ENCODE results near the gene PARD3B. TPM values are rescaled to one million over a fixed set of nuclear protein-coding genes. Genes with fewer than 3 reads are reported as not detected.

PARD3B gene
- polyA plus RNA-seq, 3 donors = not detected

DNA sequence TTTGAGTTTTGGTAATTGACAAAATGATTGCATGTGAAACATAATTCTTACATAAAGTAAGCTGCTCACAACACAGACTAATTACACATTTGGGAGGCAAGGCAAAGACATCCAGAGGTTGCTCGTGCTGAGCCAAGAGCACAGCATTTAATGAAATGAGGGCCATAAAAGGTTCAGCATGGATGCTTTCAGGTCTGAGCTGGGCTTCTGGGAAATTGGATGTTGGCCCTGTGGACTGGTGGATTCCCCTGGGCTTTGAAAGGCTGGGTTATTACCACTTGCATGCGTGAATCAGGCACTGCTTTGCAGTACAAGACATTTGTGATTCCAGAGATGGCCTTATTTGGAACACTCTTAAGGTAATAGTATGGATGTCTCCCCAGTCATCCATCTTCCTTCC lies 603.5 kb downstream of the PARD3B start:
- H3K27ac Mint-ChIP-seq = no peak overlapping the region
- WGBS (ENCODE audit: insufficient coverage) = 91% methylated on average over 1 of the region's 2 CpGs
- no peak for DNase-seq

DNA sequence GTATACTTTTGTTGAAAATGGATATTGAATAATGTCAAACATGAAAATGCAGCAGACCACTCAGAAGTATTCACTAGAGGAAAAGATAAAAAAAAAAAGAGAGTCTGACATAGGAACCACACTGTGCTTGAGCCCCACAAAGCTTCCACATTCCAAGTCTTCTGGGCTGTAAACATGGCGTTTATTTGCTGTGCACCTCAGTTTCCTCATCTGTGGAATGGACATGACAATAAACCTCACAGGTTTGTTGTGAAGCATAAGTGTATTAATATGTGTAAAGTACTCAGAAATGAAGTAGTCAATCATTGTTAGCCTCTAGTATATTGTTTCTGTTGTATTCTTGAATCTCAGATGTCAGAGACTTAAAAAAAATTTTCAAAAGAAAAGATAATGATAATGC lies 611.2 kb downstream of the PARD3B start:
- Histone ChIP-seq H3K27me3 (ENCODE audit: control insufficient read depth in 2 of 2, insufficient read depth in 2 of 2, low read length in 2 of 2) (no peaks in the 10 kb centered on the region), H3K4me2 (replicated peaks; ENCODE audit: extremely low read depth, low read length, poor library complexity, severe bottlenecking) (no peak overlapping the region), H3K79me2 (ENCODE audit: insufficient read depth, low read length) (no peaks in the 10 kb centered on the region), H3K4me1 (ENCODE audit: control insufficient read depth in 1 of 2, insufficient read depth in 2 of 2, low read length in 2 of 2) (no peaks in the 10 kb centered on the region), H4K20me1 (ENCODE audit: insufficient read depth, low read length) (no peaks in the 10 kb centered on the region), H3K9me3 (replicated peaks in 1 of 2; ENCODE audit: control insufficient read depth in 1 of 2, insufficient read depth in 1 of 2, low read length in 2 of 2) (no peaks in the 10 kb centered on the region), H3K9ac (ENCODE audit: insufficient read depth, low read length, poor library complexity, severe bottlenecking) (no peak overlapping the region), H3K27ac (ENCODE audit: low read depth in 1 of 2, low read length in 2 of 2) (no peak overlapping the region), H3K4me3 (replicated peaks in 1 of 3; ENCODE audit: low read depth in 2 of 3, low read length in 3 of 3) (no peak overlapping the region), H2AFZ (ENCODE audit: insufficient read depth, low read depth, low read length, poor library complexity, severe bottlenecking) (no peak overlapping the region), H3K36me3 (replicated peaks in 1 of 2; ENCODE audit: control insufficient read depth in 1 of 2, insufficient read depth in 2 of 2, low read length in 2 of 2) (no peaks in the 10 kb centered on the region)
- WGBS (ENCODE audit: insufficient coverage) = 100% methylated on average over 1 of the region's 1 CpG
- Mint-ChIP-seq H3K27me3 (ENCODE audit: low read depth in 3 of 3) (peaks cover 0 to 2% (median 0%) of the 10 kb centered on the region in 3 donors), H3K36me3 (no peaks in the 10 kb centered on the region), H3K9me3 (peaks cover 0 to 8% (median 4%) of the 10 kb centered on the region in 7 donors), H3K4me1 (no peaks in the 10 kb centered on the region), H3K27ac (no peak overlapping the region), H3K4me3 (no peak overlapping the region)
- intact Hi-C loops (cut with micrococcal nuclease) = no loop called here
- TF ChIP-seq, protein P1, sequence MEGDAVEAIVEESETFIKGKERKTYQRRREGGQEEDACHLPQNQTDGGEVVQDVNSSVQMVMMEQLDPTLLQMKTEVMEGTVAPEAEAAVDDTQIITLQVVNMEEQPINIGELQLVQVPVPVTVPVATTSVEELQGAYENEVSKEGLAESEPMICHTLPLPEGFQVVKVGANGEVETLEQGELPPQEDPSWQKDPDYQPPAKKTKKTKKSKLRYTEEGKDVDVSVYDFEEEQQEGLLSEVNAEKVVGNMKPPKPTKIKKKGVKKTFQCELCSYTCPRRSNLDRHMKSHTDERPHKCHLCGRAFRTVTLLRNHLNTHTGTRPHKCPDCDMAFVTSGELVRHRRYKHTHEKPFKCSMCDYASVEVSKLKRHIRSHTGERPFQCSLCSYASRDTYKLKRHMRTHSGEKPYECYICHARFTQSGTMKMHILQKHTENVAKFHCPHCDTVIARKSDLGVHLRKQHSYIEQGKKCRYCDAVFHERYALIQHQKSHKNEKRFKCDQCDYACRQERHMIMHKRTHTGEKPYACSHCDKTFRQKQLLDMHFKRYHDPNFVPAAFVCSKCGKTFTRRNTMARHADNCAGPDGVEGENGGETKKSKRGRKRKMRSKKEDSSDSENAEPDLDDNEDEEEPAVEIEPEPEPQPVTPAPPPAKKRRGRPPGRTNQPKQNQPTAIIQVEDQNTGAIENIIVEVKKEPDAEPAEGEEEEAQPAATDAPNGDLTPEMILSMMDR (IDR thresholded peaks at IDR 0.05) = no peak
- no peak for DNase-seq

More for the DNA sequence above, 603.5 kb downstream of the PARD3B start:
- H4K20me1 ChIP-seq (ENCODE audit: insufficient read depth, low read length) = no peaks in the 10 kb centered on the region
- H3K27me3 Mint-ChIP-seq (ENCODE audit: low read depth in 3 of 3) = no peaks in the 10 kb centered on the region
- no peaks in the 10 kb centered on the region for H3K36me3 ChIP-seq (replicated peaks in 1 of 2; ENCODE audit: control insufficient read depth in 1 of 2, insufficient read depth in 2 of 2, low read length in 2 of 2)
- no peak overlapping the region for H3K4me2 ChIP-seq (replicated peaks; ENCODE audit: extremely low read depth, low read length, poor library complexity, severe bottlenecking)
- H3K9me3 ChIP-seq (replicated peaks in 1 of 2; ENCODE audit: control insufficient read depth in 1 of 2, insufficient read depth in 1 of 2, low read length in 2 of 2) = peaks cover 0 to 5% of the 10 kb centered on the region in 2 donors
- H3K9ac ChIP-seq (ENCODE audit: insufficient read depth, low read length, poor library complexity, severe bottlenecking) = no peak overlapping the region
- H3K4me3 ChIP-seq (replicated peaks in 1 of 3; ENCODE audit: low read depth in 2 of 3, low read length in 3 of 3) = no peak overlapping the region
- H3K4me1 Mint-ChIP-seq = no peaks in the 10 kb centered on the region
- H3K27me3 ChIP-seq (ENCODE audit: control insufficient read depth in 2 of 2, insufficient read depth in 2 of 2, low read length in 2 of 2) = no peaks in the 10 kb centered on the region
- TF ChIP-seq, protein P1 (IDR thresholded peaks at IDR 0.05) = no peak
- H2AFZ ChIP-seq (ENCODE audit: insufficient read depth, low read depth, low read length, poor library complexity, severe bottlenecking) = no peak overlapping the region
- intact Hi-C loops (cut with micrococcal nuclease) = no loop called here
- peaks cover 2 to 8% (median 7%) of the 10 kb centered on the region in 7 donors for H3K9me3 Mint-ChIP-seq
- no peak overlapping the region for H3K4me3 Mint-ChIP-seq
- no peaks in the 10 kb centered on the region for H3K4me1 ChIP-seq (ENCODE audit: control insufficient read depth in 1 of 2, insufficient read depth in 2 of 2, low read length in 2 of 2)
- H3K36me3 Mint-ChIP-seq = no peaks in the 10 kb centered on the region
- no peaks in the 10 kb centered on the region for H3K79me2 ChIP-seq (ENCODE audit: insufficient read depth, low read length)
- H3K27ac ChIP-seq (ENCODE audit: low read depth in 1 of 2, low read length in 2 of 2) = no peak overlapping the region

Data from CD14-positive monocyte (primary cell).